Endothelial cell of umbilical vein (primary cell): ENCODE measurements around the gene GGT6.

ENCODE experiments used
- MAX ChIP-seq: IDR thresholded peaks from 2 replicates; pipeline ENCODE4 v1.6.1; 2011; ENCODE audit not compliant: insufficient read depth, insufficient read length
- POLR2AphosphoS5 ChIP-seq: IDR thresholded peaks from 2 replicates; pipeline ENCODE4 v1.6.1; 2012; ENCODE audit warnings: low read depth, mild to moderate bottlenecking, control low read depth, low read length, moderate library complexity; ENCODE audit not compliant: insufficient read depth

GRCh38 chr17:4553669-4554068 lies 6.7 kb downstream of the GGT6 start:
- TF ChIP-seq MAX: no peak
- TF ChIP-seq POLR2AphosphoS5: no peak
